ENCODE data around the gene MUC2.

The MUC2 gene

GRCh38 chr11:1041149-1041467 lies 33.6 kb upstream of the MUC2 start:
- Histone ChIP-seq H3K4me2 (ENCODE audit: low read length) (no peak overlapping the region), H3K4ac (ENCODE audit: low read depth, low read length) (no peak overlapping the region), H3K4me3 (ENCODE audit: low read depth, low read length) (no peak overlapping the region), H4K8ac (ENCODE audit: low read depth, low read length) (no peak overlapping the region), H4K12ac (ENCODE audit: low read depth, low read length) (no peak overlapping the region), H2AK5ac (ENCODE audit: low read length) (no peak overlapping the region), H3K79me2 (ENCODE audit: control insufficient read depth, insufficient read depth, low read length, poor library complexity) (no peaks in the 10 kb centered on the region), H3K23ac (ENCODE audit: low read length) (no peak overlapping the region), H2BK5ac (ENCODE audit: low read depth, low read length, poor library complexity) (no peak overlapping the region), H3K27me3 (ENCODE audit: insufficient read depth, low read length) (no peaks in the 10 kb centered on the region), H2BK120ac (ENCODE audit: insufficient read depth, low read length, poor library complexity) (no peak overlapping the region), H3K36me3 (ENCODE audit: control insufficient read depth in 1 of 2, insufficient read depth in 2 of 2, low read length in 2 of 2) (no peaks in the 10 kb centered on the region), H4K91ac (ENCODE audit: low read depth, low read length) (no peak overlapping the region), H2AFZ (ENCODE audit: insufficient read depth, low read length, poor library complexity) (no peak overlapping the region), H3K9ac (ENCODE audit: low read length) (no peak overlapping the region), H3K4me1 (ENCODE audit: control insufficient read depth in 1 of 2, insufficient read depth in 2 of 2, low read length in 2 of 2) (no peaks in the 10 kb centered on the region), H3K18ac (ENCODE audit: low read length) (no peak overlapping the region), H3K9me3 (ENCODE audit: insufficient read depth, low read depth, low read length) (peaks cover 4% of the 10 kb centered on the region), H3K14ac (ENCODE audit: low read length) (no peak overlapping the region), H3K27ac (ENCODE audit: low read depth, low read length) (no peak overlapping the region), H2BK12ac (ENCODE audit: low read length) (no peak overlapping the region), H3K79me1 (ENCODE audit: low read length) (no peaks in the 10 kb centered on the region)
- no CpG with 5 or more reads among the region's 8 CpGs for WGBS (ENCODE audit: extremely low coverage, insufficient coverage, insufficient read length)
- no peak for DNase-seq

- Histone ChIP-seq H2AFZ (ENCODE audit: insufficient read depth, low read length, poor library complexity) (no peak overlapping the region), H4K91ac (ENCODE audit: low read depth, low read length) (no peak overlapping the region), H3K9ac (ENCODE audit: low read length) (no peak overlapping the region), H3K14ac (ENCODE audit: low read length) (no peak overlapping the region), H3K18ac (ENCODE audit: low read length) (no peak overlapping the region), H2AK5ac (ENCODE audit: low read length) (no peak overlapping the region), H3K4me2 (ENCODE audit: low read length) (no peak overlapping the region), H3K36me3 (ENCODE audit: control insufficient read depth in 1 of 2, insufficient read depth in 2 of 2, low read length in 2 of 2) (no peaks in the 10 kb centered on the region), H4K12ac (ENCODE audit: low read depth, low read length) (no peak overlapping the region), H3K27me3 (ENCODE audit: insufficient read depth, low read length) (no peaks in the 10 kb centered on the region), H4K8ac (ENCODE audit: low read depth, low read length) (no peak overlapping the region), H3K79me1 (ENCODE audit: low read length) (no peaks in the 10 kb centered on the region), H3K23ac (ENCODE audit: low read length) (no peak overlapping the region), H3K4me3 (ENCODE audit: low read depth, low read length) (no peak overlapping the region), H3K27ac (ENCODE audit: low read depth, low read length) (no peak overlapping the region), H2BK5ac (ENCODE audit: low read depth, low read length, poor library complexity) (no peak overlapping the region), H2BK12ac (ENCODE audit: low read length) (no peak overlapping the region), H3K79me2 (ENCODE audit: control insufficient read depth, insufficient read depth, low read length, poor library complexity) (no peaks in the 10 kb centered on the region), H3K4me1 (ENCODE audit: control insufficient read depth in 1 of 2, insufficient read depth in 2 of 2, low read length in 2 of 2) (no peaks in the 10 kb centered on the region), H2BK120ac (ENCODE audit: insufficient read depth, low read length, poor library complexity) (no peak overlapping the region), H3K9me3 (ENCODE audit: insufficient read depth, low read depth, low read length) (peaks cover 4% of the 10 kb centered on the region), H3K4ac (ENCODE audit: low read depth, low read length) (no peak overlapping the region)
- no peak for DNase-seq
- no CpG with 5 or more reads among the region's 9 CpGs for WGBS (ENCODE audit: extremely low coverage, insufficient coverage, insufficient read length)
Observed at GRCh38 chr11:1041471-1041870, 33.2 kb upstream of the MUC2 start.

GRCh38 chr11:1041936-1042608 lies 32.6 kb upstream of the MUC2 start:
- Histone ChIP-seq H3K79me1 (ENCODE audit: low read length) (no peaks in the 10 kb centered on the region), H4K12ac (ENCODE audit: low read depth, low read length) (no peak overlapping the region), H3K4me3 (ENCODE audit: low read depth, low read length) (no peak overlapping the region), H3K4me2 (ENCODE audit: low read length) (no peak overlapping the region), H2BK120ac (ENCODE audit: insufficient read depth, low read length, poor library complexity) (no peak overlapping the region), H3K4ac (ENCODE audit: low read depth, low read length) (no peak overlapping the region), H3K14ac (ENCODE audit: low read length) (no peak overlapping the region), H3K27ac (ENCODE audit: low read depth, low read length) (no peak overlapping the region), H3K79me2 (ENCODE audit: control insufficient read depth, insufficient read depth, low read length, poor library complexity) (no peaks in the 10 kb centered on the region), H3K18ac (ENCODE audit: low read length) (no peak overlapping the region), H2BK5ac (ENCODE audit: low read depth, low read length, poor library complexity) (no peak overlapping the region), H2AK5ac (ENCODE audit: low read length) (no peak overlapping the region), H3K4me1 (ENCODE audit: control insufficient read depth in 1 of 2, insufficient read depth in 2 of 2, low read length in 2 of 2) (no peaks in the 10 kb centered on the region), H4K91ac (ENCODE audit: low read depth, low read length) (no peak overlapping the region), H3K9me3 (ENCODE audit: insufficient read depth, low read depth, low read length) (peaks cover 4% of the 10 kb centered on the region), H2AFZ (ENCODE audit: insufficient read depth, low read length, poor library complexity) (no peak overlapping the region), H3K9ac (ENCODE audit: low read length) (no peak overlapping the region), H4K8ac (ENCODE audit: low read depth, low read length) (no peak overlapping the region), H3K23ac (ENCODE audit: low read length) (no peak overlapping the region), H3K36me3 (ENCODE audit: control insufficient read depth in 1 of 2, insufficient read depth in 2 of 2, low read length in 2 of 2) (no peaks in the 10 kb centered on the region), H3K27me3 (ENCODE audit: insufficient read depth, low read length) (no peaks in the 10 kb centered on the region), H2BK12ac (ENCODE audit: low read length) (no peak overlapping the region)
- no CpG with 5 or more reads among the region's 18 CpGs for WGBS (ENCODE audit: extremely low coverage, insufficient coverage, insufficient read length)
- DNase-seq: no peak

GRCh38 chr11:1042626-1043562 lies 31.8 kb upstream of the MUC2 start:
- Histone ChIP-seq H3K18ac (ENCODE audit: low read length) (no peak overlapping the region), H2BK120ac (ENCODE audit: insufficient read depth, low read length, poor library complexity) (no peak overlapping the region), H3K27ac (ENCODE audit: low read depth, low read length) (no peak overlapping the region), H2BK5ac (ENCODE audit: low read depth, low read length, poor library complexity) (no peak overlapping the region), H3K9ac (ENCODE audit: low read length) (no peak overlapping the region), H2BK12ac (ENCODE audit: low read length) (no peak overlapping the region), H3K79me1 (ENCODE audit: low read length) (no peaks in the 10 kb centered on the region), H4K12ac (ENCODE audit: low read depth, low read length) (no peak overlapping the region), H3K23ac (ENCODE audit: low read length) (no peak overlapping the region), H4K91ac (ENCODE audit: low read depth, low read length) (no peak overlapping the region), H4K8ac (ENCODE audit: low read depth, low read length) (no peak overlapping the region), H3K4me2 (ENCODE audit: low read length) (no peak overlapping the region), H3K14ac (ENCODE audit: low read length) (no peak overlapping the region), H3K4ac (ENCODE audit: low read depth, low read length) (no peak overlapping the region), H2AFZ (ENCODE audit: insufficient read depth, low read length, poor library complexity) (no peak overlapping the region), H3K4me1 (ENCODE audit: control insufficient read depth in 1 of 2, insufficient read depth in 2 of 2, low read length in 2 of 2) (peaks cover 2 to 3% of the 10 kb centered on the region in 2 experiments), H3K27me3 (ENCODE audit: insufficient read depth, low read length) (no peaks in the 10 kb centered on the region), H2AK5ac (ENCODE audit: low read length) (no peak overlapping the region), H3K4me3 (ENCODE audit: low read depth, low read length) (no peak overlapping the region), H3K79me2 (ENCODE audit: control insufficient read depth, insufficient read depth, low read length, poor library complexity) (no peaks in the 10 kb centered on the region), H3K36me3 (ENCODE audit: control insufficient read depth in 1 of 2, insufficient read depth in 2 of 2, low read length in 2 of 2) (no peaks in the 10 kb centered on the region), H3K9me3 (ENCODE audit: insufficient read depth, low read depth, low read length) (peaks cover 4% of the 10 kb centered on the region)
- WGBS (ENCODE audit: extremely low coverage, insufficient coverage, insufficient read length): no CpG with 5 or more reads among the region's 26 CpGs
- DNase-seq: no peak
